MG63 (cell line): ENCODE measurements around the gene KRTAP13-3. TPM values are rescaled to one million over a fixed set of nuclear protein-coding genes. Genes with fewer than 3 reads are reported as not detected.

ENCODE experiments used
- DNase-seq: peaks from one replicate; pipeline ENCODE4 v3.0.0-alpha.2; 2020
- H3K27me3 ChIP-seq: fragments of 250-450 bp; sonication (Bioruptor Pico); 2 replicates; pipeline ENCODE4 v1.5.1; 2020; ENCODE audit warnings: mild to moderate bottlenecking, moderate library complexity
- H3K36me3 ChIP-seq: fragments of 250-450 bp; sonication (Bioruptor Pico); 2 replicates; pipeline ENCODE4 v1.5.1; 2020; ENCODE audit warnings: mild to moderate bottlenecking, moderate library complexity
- H3K4me3 ChIP-seq: fragments of 250-450 bp; sonication (Bioruptor Pico); 2 replicates; pipeline ENCODE4 v1.5.1; 2020; ENCODE audit warnings: mild to moderate bottlenecking, moderate library complexity
- H3K9me3 ChIP-seq: fragments of 250-450 bp; sonication (Bioruptor Pico); 2 replicates; pipeline ENCODE4 v1.5.1; 2020; ENCODE audit warnings: mild to moderate bottlenecking, moderate library complexity
- total RNA-seq: library from RNA; depleted of rRNA; stranded (reverse); fragments of >200 nt; shearing (Covaris generic); gene quantifications from 2 replicates; pipeline ENCODE4 v1.2.3, GENCODE V29; 2014; ENCODE audit warnings: low replicate concordance; rRNA removed

The KRTAP13-3 gene
- total RNA-seq, 1 experiment from 2014 or later = not detected

- no peak overlapping the region for H3K4me3 ChIP-seq
- H3K27me3 ChIP-seq = no peaks in the 10 kb centered on the region
- H3K36me3 ChIP-seq = no peaks in the 10 kb centered on the region
- DNase-seq = no peak
- H3K9me3 ChIP-seq = no peaks in the 10 kb centered on the region
Observed at GRCh38 chr21:30382201-30382600, 43.5 kb downstream of the KRTAP13-3 start.

Other genes starting within 250 kb of the KRTAP13-3 start
- not detected in 2 replicates for gene CLDN8, start 209.8 kb downstream of the KRTAP13-3 start, total RNA-seq
- not detected in 2 replicates for gene KRTAP24-1, start 143.0 kb downstream of the KRTAP13-3 start, total RNA-seq
- not detected in 2 replicates for gene KRTAP25-1, start 136.4 kb downstream of the KRTAP13-3 start, total RNA-seq
- not detected in 2 replicates for gene KRTAP26-1, start 105.6 kb downstream of the KRTAP13-3 start, total RNA-seq
- not detected in 2 replicates for gene KRTAP27-1, start 88.2 kb downstream of the KRTAP13-3 start, total RNA-seq
- not detected in 2 replicates for gene KRTAP23-1, start 77.3 kb downstream of the KRTAP13-3 start, total RNA-seq
- gene KRTAP13-2, start 53.7 kb downstream of the KRTAP13-3 start, total RNA-seq = not detected in 2 replicates
- gene KRTAP13-1, start 29.9 kb downstream of the KRTAP13-3 start, total RNA-seq = not detected in 2 replicates
- not detected in 2 replicates for gene KRTAP13-4, start 4.3 kb upstream of the KRTAP13-3 start, total RNA-seq
- gene KRTAP15-1, start 14.3 kb upstream of the KRTAP13-3 start, total RNA-seq = not detected in 2 replicates
- gene KRTAP19-1, start 54.4 kb upstream of the KRTAP13-3 start, total RNA-seq = not detected in 2 replicates
- not detected in 2 replicates for gene KRTAP19-2, start 61.5 kb upstream of the KRTAP13-3 start, total RNA-seq
- gene KRTAP19-3, start 66.1 kb upstream of the KRTAP13-3 start, total RNA-seq = not detected in 2 replicates
- not detected in 2 replicates for gene KRTAP19-4, start 71.2 kb upstream of the KRTAP13-3 start, total RNA-seq
- not detected in 2 replicates for gene KRTAP19-5, start 76.2 kb upstream of the KRTAP13-3 start, total RNA-seq
- gene KRTAP19-6, start 115.9 kb upstream of the KRTAP13-3 start, total RNA-seq = not detected in 2 replicates
- gene KRTAP19-7, start 135.4 kb upstream of the KRTAP13-3 start, total RNA-seq = not detected in 2 replicates
- gene KRTAP22-2, start 164.5 kb upstream of the KRTAP13-3 start, total RNA-seq = not detected in 2 replicates
- not detected in 2 replicates for gene KRTAP6-3, start 166.5 kb upstream of the KRTAP13-3 start, total RNA-seq
- not detected in 2 replicates for gene KRTAP6-2, start 173.0 kb upstream of the KRTAP13-3 start, total RNA-seq
- not detected in 2 replicates for gene KRTAP22-1, start 175.2 kb upstream of the KRTAP13-3 start, total RNA-seq
- not detected in 2 replicates for gene KRTAP6-1, start 188.0 kb upstream of the KRTAP13-3 start, total RNA-seq
- gene KRTAP20-1, start 190.5 kb upstream of the KRTAP13-3 start, total RNA-seq = not detected in 2 replicates
- gene KRTAP20-4, start 194.7 kb upstream of the KRTAP13-3 start, total RNA-seq = not detected in 2 replicates
- not detected in 2 replicates for gene KRTAP20-2, start 209.3 kb upstream of the KRTAP13-3 start, total RNA-seq
- not detected in 2 replicates for gene KRTAP20-3, start 216.9 kb upstream of the KRTAP13-3 start, total RNA-seq